Retinal pigment epithelial cell (primary cell): ENCODE results near the gene NLGN1.

Experiments used
- DNase-seq: peaks from one replicate; pipeline ENCODE4 v3.0.0-alpha.2; 2010; ENCODE audit warnings: low read depth
- H3K4me3 ChIP-seq: 2 replicates; pipeline ENCODE4 v1.5.1; 2011; ENCODE audit warnings: mild to moderate bottlenecking, low read length, control low read depth, moderate library complexity
- CTCF ChIP-seq: conservative IDR thresholded peaks from 2 replicates; pipeline ENCODE4 v1.5.1; 2011; ENCODE audit warnings: low read depth, low read length, control low read depth, inconsistent platforms

The NLGN1 gene

GRCh38 chr3:174275336-174275735 lies 877.8 kb downstream of the NLGN1 start:
- no peak for TF ChIP-seq CTCF
- DNase-seq = no peak
- no peak overlapping the region for H3K4me3 ChIP-seq

- DNase-seq = no peak
- H3K4me3 ChIP-seq = no peak overlapping the region
- no peak for TF ChIP-seq CTCF
Measured at GRCh38 chr3:174276826-174277225, 879.3 kb downstream of the NLGN1 start.

GRCh38 chr3:174278094-174278493 lies 880.5 kb downstream of the NLGN1 start:
- no peak for DNase-seq
- TF ChIP-seq CTCF = no peak
- no peak overlapping the region for H3K4me3 ChIP-seq

- no peak for TF ChIP-seq CTCF
- H3K4me3 ChIP-seq = no peak overlapping the region
- DNase-seq = no peak
Measured at GRCh38 chr3:174280186-174280585, 882.6 kb downstream of the NLGN1 start.

GRCh38 chr3:174285242-174285864 lies 887.8 kb downstream of the NLGN1 start:
- no peak for TF ChIP-seq CTCF
- no peak for DNase-seq
- no peak overlapping the region for H3K4me3 ChIP-seq

- no peak for DNase-seq
- TF ChIP-seq CTCF = no peak
- H3K4me3 ChIP-seq = no peak overlapping the region
Measured at GRCh38 chr3:174287705-174288104, 890.2 kb downstream of the NLGN1 start.

GRCh38 chr3:174294616-174295015 lies 897.1 kb downstream of the NLGN1 start:
- no peak for TF ChIP-seq CTCF
- DNase-seq = no peak
- H3K4me3 ChIP-seq = no peak overlapping the region
